HEK293T (cell line): ENCODE results near the gene PLEKHH1.

Experiments used
- CTCF ChIA-PET: fragments of 350-600 bp; formaldehyde crosslinking; extraction: SDS; loops from one replicate; lab custom pipeline; 2021; ENCODE audit warnings: antibody characterized with exemption, inconsistent platforms; lab: Yijun Ruan, JAX
- POLR2A ChIA-PET: fragments of 350-600 bp; formaldehyde crosslinking; extraction: SDS; loops from one replicate; lab custom pipeline; 2020; ENCODE audit warnings: antibody characterized with exemption, inconsistent platforms; lab: Yijun Ruan, JAX
- DNase-seq: peaks from one replicate; pipeline ENCODE4 v3.0.0; 2012; ENCODE audit warnings: mixed read lengths; ENCODE audit errors: extremely low spot score
- ARNT ChIP-seq: fragments of 450-650 bp; IDR thresholded peaks from 2 replicates; pipeline ENCODE4 v1.6.1; 2017; ENCODE audit warnings: mild to moderate bottlenecking
- BHLHE40 ChIP-seq: fragments of 450-650 bp; IDR thresholded peaks from 2 replicates; pipeline ENCODE4 v1.6.1; 2016; ENCODE audit warnings: mild to moderate bottlenecking, moderate library complexity, borderline replicate concordance
- CTBP1 ChIP-seq: fragments of 450-650 bp; IDR thresholded peaks from 2 replicates; pipeline ENCODE4 v1.6.1; 2016; ENCODE audit warnings: borderline replicate concordance
- ELF4 ChIP-seq: fragments of 450-650 bp; IDR thresholded peaks from 2 replicates; pipeline ENCODE4 v1.6.1; 2017; ENCODE audit warnings: antibody characterized with exemption
- FOXA1 ChIP-seq: fragments of 450-650 bp; IDR thresholded peaks from 2 replicates; pipeline ENCODE4 v1.6.1; 2016; ENCODE audit warnings: mild to moderate bottlenecking
- FOXK2 ChIP-seq: fragments of 450-650 bp; IDR thresholded peaks from 2 replicates; pipeline ENCODE4 v1.6.1; 2016; ENCODE audit warnings: mild to moderate bottlenecking
- FOXM1 ChIP-seq: fragments of 450-650 bp; IDR thresholded peaks from 2 replicates; pipeline ENCODE4 v1.6.1; 2017; ENCODE audit warnings: mild to moderate bottlenecking, borderline replicate concordance
- HDGF ChIP-seq: fragments of 450-650 bp; IDR thresholded peaks from 2 replicates; pipeline ENCODE4 v1.6.1; 2017; ENCODE audit warnings: antibody characterized with exemption, borderline replicate concordance
- L3MBTL2 ChIP-seq: fragments of 450-650 bp; conservative IDR thresholded peaks from 2 replicates; pipeline ENCODE4 v1.6.1; 2016; ENCODE audit warnings: mild to moderate bottlenecking
- LEF1 ChIP-seq: fragments of 450-650 bp; IDR thresholded peaks from 2 replicates; pipeline ENCODE4 v1.6.1; 2017; ENCODE audit warnings: mild to moderate bottlenecking, borderline replicate concordance
- NFRKB ChIP-seq: fragments of 450-650 bp; IDR thresholded peaks from 2 replicates; pipeline ENCODE4 v1.6.1; 2016; ENCODE audit warnings: mild to moderate bottlenecking, moderate library complexity
- SP1 ChIP-seq: fragments of 450-650 bp; IDR thresholded peaks from 2 replicates; pipeline ENCODE4 v1.6.1; 2017
- SUZ12 ChIP-seq: fragments of 450-650 bp; IDR thresholded peaks from 2 replicates; pipeline ENCODE4 v1.6.1; 2016; ENCODE audit warnings: mild to moderate bottlenecking
- TARDBP ChIP-seq: fragments of 450-650 bp; IDR thresholded peaks from 2 replicates; pipeline ENCODE4 v1.6.1; 2016
- ZNF384 ChIP-seq: fragments of 450-650 bp; IDR thresholded peaks from 2 replicates; pipeline ENCODE4 v1.6.1; 2016
- TF ChIP-seq, protein P1 (sequence below): fragments of 450-650 bp; IDR thresholded peaks from 2 replicates; pipeline ENCODE4 v1.6.1; 2016

Gene PLEKHH1

DNA sequence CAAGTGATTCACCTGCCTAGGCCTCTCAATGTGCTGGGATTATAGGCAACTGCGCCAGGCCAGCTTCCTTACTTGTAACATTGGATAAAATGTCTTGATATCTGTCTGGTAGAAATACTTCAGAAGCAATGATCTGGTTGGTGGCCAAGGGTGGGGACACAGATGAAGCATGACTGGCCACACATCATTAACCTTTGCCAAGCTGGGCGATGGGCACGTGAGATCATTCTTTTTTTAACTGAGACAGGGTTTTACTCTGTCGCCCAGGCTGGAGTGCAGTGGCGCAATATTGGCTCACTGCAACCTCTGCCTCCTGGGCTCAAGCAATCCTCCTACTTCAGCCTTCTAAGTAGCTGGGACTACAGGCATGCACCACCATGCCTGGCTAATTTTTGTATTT, 31.1 kb downstream of the PLEKHH1 start:
- no peak for TF ChIP-seq HDGF
- TF ChIP-seq BHLHE40: no peak
- TF ChIP-seq L3MBTL2: no peak
- TF ChIP-seq, protein P1, sequence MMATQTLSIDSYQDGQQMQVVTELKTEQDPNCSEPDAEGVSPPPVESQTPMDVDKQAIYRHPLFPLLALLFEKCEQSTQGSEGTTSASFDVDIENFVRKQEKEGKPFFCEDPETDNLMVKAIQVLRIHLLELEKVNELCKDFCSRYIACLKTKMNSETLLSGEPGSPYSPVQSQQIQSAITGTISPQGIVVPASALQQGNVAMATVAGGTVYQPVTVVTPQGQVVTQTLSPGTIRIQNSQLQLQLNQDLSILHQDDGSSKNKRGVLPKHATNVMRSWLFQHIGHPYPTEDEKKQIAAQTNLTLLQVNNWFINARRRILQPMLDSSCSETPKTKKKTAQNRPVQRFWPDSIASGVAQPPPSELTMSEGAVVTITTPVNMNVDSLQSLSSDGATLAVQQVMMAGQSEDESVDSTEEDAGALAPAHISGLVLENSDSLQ: no peak
- no peak for TF ChIP-seq ARNT
- no peak for TF ChIP-seq SUZ12
- no peak for TF ChIP-seq FOXA1
- TF ChIP-seq LEF1: no peak
- TF ChIP-seq FOXK2: no peak
- no peak for TF ChIP-seq FOXM1
- TF ChIP-seq ELF4: no peak
- no peak for TF ChIP-seq ZNF384
- CTCF ChIA-PET: interaction anchor here (0.5 kb wide), 1 partner anchor 380 kb away, joined by 8 read pairs; no protein-coding TSS in a partner anchor
- no peak for DNase-seq
- POLR2A ChIA-PET: no interaction called here

DNA sequence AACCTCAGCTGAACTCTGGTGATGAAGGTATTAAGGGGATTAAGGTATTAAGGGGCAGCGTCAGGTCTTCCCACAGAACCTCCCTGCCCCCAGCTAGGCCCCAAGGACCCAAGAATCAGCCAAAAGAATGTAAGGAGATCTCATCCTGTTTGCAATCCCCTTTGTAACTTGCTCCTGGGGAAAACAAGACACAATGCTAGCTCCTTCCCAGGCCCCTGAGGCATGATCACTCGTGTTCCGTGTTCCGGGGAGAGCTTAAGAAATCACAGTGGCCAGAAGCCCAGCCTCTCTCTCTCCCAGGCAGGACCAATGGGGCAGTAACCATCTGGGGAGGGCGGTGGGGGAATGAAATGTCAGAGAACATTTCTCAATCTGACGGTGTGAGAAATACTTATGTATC, 33.8 kb downstream of the PLEKHH1 start:
- POLR2A ChIA-PET: no interaction called here
- CTCF ChIA-PET: interaction anchor here (0.6 to 1.9 kb wide), 3 partner anchors 40 to 51 kb away, joined by 4 to 9 read pairs (median 6); no protein-coding TSS in a partner anchor
- DNase-seq: no peak
- TF ChIP-seq ZNF384: no peak

DNA sequence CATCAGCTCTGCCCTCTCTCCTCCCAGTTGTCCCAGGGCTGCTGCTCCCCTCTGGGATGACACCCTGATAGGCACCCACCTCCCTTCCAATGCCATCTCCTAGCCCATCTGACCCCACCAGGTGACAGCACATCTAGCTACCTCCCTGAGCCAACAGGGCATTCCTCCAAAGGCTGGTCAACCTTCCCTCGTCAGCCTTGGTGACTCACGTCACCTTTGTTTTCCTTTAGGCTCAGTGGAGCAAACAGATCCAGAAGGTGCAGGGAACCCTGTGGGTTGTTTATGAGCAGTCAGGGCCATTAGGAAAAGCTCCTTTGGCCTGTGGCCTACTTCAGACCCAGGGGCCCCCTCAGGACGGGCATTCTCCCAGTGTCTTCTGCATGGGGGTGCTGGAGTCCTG, 34.6 kb downstream of the PLEKHH1 start:
- ChIA-PET POLR2A (no interaction called here), CTCF (interaction anchor here (0.6 to 1.3 kb wide), 2 partner anchors 40 to 102 kb away, joined by 3 to 6 read pairs; no protein-coding TSS in a partner anchor)
- no peak for DNase-seq
- TF ChIP-seq BHLHE40 (no peak), ZNF384 (no peak), FOXA1 (no peak), ELF4 (no peak), SUZ12 (no peak), TARDBP (no peak), NFRKB (no peak)
- TF ChIP-seq, protein P1: no peak

DNA sequence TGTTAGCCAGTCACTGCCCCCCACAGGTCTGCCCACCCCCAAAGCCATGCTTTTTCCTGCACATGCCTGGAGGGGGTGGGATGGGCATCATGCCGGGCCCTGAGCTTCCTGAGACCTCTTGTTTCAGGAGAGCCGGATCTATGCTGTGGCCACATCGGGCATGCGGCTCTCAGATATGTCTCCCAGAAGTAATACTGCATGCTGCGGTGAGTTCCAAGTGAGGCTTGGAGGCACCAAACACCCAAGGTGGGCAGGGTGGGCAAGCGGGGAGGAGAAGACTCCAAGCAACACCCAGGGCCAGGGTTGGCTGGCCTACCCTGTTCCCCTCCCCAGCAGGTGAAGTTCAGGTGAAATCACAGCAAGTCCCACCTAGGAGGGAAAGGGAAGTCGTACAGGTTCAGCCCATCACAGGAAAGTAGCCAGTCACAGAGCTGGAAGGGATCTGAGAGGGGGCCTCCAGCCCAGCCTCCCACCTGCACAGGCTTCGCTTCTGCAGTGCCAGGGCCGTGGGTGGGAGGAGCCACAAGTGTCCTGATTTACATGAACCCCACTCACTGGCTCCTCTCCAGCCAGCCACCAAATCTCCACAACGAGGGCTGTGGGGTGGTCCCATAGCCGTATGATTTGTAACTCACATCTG, 36.0 kb downstream of the PLEKHH1 start:
- ChIA-PET CTCF (no interaction called here), POLR2A (no interaction called here)
- TF ChIP-seq ZNF384: no peak
- TF ChIP-seq FOXA1: no peak
- no peak for TF ChIP-seq BHLHE40
- no peak for TF ChIP-seq FOXM1
- no peak for TF ChIP-seq LEF1
- TF ChIP-seq NFRKB: no peak
- no peak for TF ChIP-seq L3MBTL2
- TF ChIP-seq FOXK2: no peak
- TF ChIP-seq TARDBP: no peak
- TF ChIP-seq, protein P1: no peak
- TF ChIP-seq ARNT: no peak
- no peak for TF ChIP-seq CTBP1
- no peak for TF ChIP-seq SUZ12
- no peak for DNase-seq

DNA sequence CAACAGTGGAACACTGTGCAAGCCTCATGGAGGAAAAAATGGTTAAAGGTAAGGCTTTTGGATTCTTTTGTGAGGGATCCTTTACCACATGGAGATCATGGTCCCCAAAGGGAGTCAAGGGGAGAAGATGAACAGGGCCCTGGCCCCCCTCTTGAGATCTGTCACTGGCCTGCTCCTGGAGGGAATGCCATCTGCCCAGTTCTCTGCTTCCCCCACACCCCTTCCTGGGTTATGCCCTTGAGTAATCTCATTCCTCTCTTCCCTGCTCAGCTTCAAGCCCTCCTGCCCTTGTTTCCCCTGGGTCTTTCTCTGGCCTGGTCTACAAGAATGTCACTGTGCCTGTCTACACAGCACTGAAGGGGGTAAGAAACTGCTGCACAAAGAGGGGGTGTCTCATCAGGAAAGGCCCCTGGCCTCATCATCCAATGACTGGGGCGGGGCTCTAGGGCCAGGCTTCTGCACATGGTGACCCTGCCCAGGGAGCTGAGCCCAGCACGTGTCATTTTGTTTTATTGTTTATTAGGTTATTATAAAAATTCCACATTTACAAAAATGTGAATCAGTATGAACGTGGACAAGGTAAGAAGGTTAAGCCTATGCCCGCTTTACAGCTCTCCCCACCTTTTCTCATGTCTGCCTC, 36.7 kb downstream of the PLEKHH1 start:
- ChIA-PET CTCF (interaction anchor here (1.4 to 3.0 kb wide), 4 partner anchors 12 to 143 kb away, joined by 6 to 42 read pairs (median 30); partner anchors contain the start of gene PLEKHH1), POLR2A (no interaction called here)
- TF ChIP-seq ZNF384 (no peak), CTBP1 (no peak), SP1 (no peak), ARNT (no peak), FOXM1 (no peak), BHLHE40 (no peak), NFRKB (no peak), LEF1 (no peak), FOXK2 (no peak), TARDBP (no peak), ELF4 (no peak), L3MBTL2 (no peak), HDGF (no peak)
- TF ChIP-seq, protein P1: no peak
- DNase-seq: no peak

DNA sequence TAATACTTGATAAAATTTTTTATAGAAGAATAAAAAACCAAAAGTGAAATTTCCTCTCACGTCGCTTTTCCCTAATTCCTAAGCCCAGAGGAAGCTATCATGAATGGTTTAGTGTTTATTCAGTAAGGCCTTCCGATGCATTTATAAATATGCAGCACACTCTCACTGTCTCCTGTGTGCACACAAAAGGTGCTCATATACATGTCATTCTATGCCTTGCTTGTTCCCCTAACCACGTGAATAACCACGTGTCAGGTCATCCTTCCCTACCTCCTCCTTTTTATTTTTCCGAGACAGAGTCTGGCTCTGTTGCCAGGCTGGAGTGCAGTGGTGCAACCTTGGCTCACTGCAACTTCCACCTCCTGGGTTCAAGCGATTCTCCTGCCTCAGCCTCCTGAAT, 37.4 kb downstream of the PLEKHH1 start:
- ChIA-PET POLR2A (interaction anchor here (1.2 to 1.4 kb wide), 2 partner anchors 38 to 143 kb away, joined by 5 to 7 read pairs; partner anchors contain the start of gene PLEKHH1), CTCF (interaction anchor here (0.7 to 3.0 kb wide), 6 partner anchors 13 to 169 kb away, joined by 3 to 42 read pairs (median 14); partner anchors contain the start of gene PLEKHH1)
- no peak for DNase-seq
- TF ChIP-seq L3MBTL2 (no peak), SP1 (no peak), HDGF (no peak), FOXK2 (no peak), FOXA1 (no peak), TARDBP (no peak), FOXM1 (no peak), NFRKB (no peak), ZNF384 (no peak), CTBP1 (no peak)
